ENCODE results near the gene IQGAP2.

Gene IQGAP2

GRCh38 chr5:76690037-76690679 is 287.1 kb downstream of the IQGAP2 start:
- no peak for TF ChIP-seq CTCF (IDR thresholded peaks at IDR 0.05)

GRCh38 chr5:76690704-76691466 is 287.8 kb downstream of the IQGAP2 start:
- no peak for TF ChIP-seq CTCF (IDR thresholded peaks at IDR 0.05)

- no peak for TF ChIP-seq CTCF (IDR thresholded peaks at IDR 0.05)
Measured at GRCh38 chr5:76691467-76692273, 288.6 kb downstream of the IQGAP2 start.

- no peak for TF ChIP-seq CTCF (IDR thresholded peaks at IDR 0.05)
Measured at GRCh38 chr5:76692274-76692540, 289.1 kb downstream of the IQGAP2 start.

GRCh38 chr5:76692651-76693050 is 289.6 kb downstream of the IQGAP2 start:
- no peak for TF ChIP-seq CTCF (IDR thresholded peaks at IDR 0.05)

GRCh38 chr5:76693141-76693540 is 290.1 kb downstream of the IQGAP2 start:
- no peak for TF ChIP-seq CTCF (IDR thresholded peaks at IDR 0.05)

- no peak for TF ChIP-seq CTCF (IDR thresholded peaks at IDR 0.05)
Measured at GRCh38 chr5:76694317-76694716, 291.2 kb downstream of the IQGAP2 start.

Measured in LNCAP (cell line).